Stimulated activated CD4-positive, alpha-beta T cell treated with anti-CD3 and anti-CD28 coated beads, Interleukin-2, amount 100 ng/mL, for 4 hours (primary cell): ENCODE data around the gene MAN2B2.

Experiments
- DNase-seq: peaks from one replicate; pipeline ENCODE4 v3.0.0-alpha.2; 2020; ENCODE audit warnings: low read depth

MAN2B2 gene

DNA sequence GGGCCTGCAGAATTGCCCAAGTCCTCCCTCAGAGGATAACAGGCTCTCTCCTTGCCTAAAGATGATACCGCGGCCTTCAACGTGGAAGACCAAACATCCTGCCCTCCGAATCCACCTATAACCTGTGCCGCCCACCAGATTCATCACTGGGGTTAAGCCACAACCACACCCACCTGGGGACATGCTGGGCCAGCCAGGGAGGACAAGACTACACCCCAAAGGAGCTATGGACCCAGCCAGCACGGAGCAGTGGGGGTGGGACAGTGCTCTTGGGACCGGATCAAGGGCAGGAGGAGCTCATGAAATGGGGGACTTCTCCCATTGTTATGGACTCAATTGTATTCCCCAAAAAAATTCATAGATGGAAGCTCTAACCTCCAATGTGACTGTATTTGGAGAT is 6.8 kb upstream of the MAN2B2 start:
- no peak for DNase-seq

DNA sequence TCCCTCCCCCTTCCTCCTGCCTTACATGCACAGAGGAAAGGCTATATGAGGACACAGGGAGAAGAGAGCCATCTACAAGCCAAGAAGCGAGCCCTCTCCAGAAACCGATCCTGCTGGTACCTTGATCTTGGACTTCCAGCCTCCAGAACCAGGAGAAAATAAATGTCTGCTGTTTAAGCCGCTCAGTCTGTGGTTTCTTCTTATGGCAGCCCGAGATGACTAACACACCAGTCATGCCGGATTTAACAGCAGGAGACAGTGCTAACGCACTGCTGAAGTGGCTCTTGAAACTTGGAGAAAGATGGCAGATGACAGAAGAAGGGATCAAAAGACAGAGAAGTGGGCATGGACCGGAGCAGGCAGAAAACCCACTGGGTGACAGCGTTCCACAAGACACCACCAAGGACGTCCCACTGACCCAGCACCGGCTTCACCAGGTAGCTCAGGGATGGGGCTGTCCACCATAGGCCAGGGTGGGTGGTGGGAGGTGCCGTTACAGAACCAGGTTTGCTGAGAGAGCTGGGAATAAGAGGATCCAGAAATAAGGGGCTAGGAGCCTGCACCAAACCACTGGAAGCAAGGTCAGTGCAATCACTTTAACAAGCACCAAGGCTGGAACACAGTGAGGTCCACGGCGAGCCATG is 6.2 kb upstream of the MAN2B2 start:
- DNase-seq: no peak

DNA sequence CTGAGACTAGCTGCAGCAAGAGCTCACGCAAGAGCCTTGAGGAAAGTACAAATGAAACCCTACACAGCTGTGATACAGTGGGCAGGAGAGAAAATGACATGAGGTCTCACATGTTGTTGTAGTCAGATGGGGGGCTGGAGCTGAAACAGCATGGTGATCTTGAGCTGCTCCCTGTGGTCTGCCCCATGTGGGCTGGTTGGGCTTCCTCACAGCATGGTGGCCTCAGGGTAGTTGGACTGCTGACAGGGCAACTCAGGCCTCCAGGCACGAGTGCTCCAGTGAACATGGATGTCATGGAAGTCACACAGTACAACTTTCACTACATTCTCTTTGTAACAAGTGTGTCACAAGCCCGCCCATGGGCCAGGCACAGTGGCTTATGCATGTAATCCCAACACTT is 3.4 kb upstream of the MAN2B2 start:
- no peak for DNase-seq

DNA sequence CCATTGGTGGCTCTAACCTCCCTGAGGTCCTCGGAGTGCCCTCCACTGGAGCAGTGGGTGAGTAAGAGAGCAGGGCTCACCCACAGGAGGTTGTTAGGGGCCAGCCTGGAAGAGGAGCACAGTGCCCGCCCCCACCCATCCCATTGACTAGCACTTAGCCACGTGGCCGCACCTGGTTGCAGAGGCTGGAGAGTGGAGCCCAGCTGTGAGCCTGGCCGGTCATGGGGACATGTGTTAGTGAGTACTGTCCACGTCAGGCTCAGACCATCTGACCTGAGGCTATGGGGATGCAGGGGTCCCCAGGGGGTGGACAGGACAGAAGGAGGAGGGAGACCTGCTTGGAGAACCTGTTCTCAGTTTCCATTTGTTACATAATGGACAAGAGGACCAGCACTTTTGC is 1.4 kb upstream of the MAN2B2 start:
- no peak for DNase-seq

DNA sequence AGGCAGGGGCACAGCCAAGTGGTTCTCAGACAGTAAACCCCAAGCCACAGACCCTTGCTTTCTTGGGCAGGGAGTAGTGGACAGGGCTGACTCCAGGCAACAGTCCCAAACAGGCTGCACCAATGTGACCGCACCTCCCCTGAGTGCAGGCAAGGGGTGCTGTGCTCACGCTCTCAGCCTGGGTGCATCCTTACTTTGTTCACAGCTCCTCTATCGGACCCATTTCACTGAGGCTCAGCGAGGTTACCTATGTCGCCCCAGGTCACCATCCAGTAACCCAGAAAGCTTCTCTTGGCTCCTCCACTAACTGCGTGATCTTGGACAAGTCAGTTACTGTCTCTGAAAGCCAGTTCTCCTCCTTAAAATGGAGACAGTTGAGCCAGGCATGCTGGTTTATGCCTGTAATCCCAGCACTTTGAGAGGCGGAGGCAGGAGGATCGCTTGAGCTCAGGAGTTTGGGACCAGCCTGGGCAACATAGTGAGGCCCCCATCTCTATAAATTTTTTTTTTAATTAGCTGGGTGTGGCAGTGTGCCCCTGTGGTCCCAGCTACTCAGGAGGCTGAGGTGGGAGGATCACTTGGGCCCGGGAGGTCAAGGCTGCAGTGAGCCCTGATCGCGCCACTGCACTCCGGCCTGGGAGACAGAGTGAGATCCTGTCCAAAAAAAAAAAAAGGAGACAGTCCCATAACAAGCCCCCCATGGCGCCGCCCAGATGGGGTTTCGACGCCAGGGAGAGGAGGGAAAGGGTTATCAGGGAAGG is 823 bp upstream of the MAN2B2 start:
- no peak for DNase-seq

DNA sequence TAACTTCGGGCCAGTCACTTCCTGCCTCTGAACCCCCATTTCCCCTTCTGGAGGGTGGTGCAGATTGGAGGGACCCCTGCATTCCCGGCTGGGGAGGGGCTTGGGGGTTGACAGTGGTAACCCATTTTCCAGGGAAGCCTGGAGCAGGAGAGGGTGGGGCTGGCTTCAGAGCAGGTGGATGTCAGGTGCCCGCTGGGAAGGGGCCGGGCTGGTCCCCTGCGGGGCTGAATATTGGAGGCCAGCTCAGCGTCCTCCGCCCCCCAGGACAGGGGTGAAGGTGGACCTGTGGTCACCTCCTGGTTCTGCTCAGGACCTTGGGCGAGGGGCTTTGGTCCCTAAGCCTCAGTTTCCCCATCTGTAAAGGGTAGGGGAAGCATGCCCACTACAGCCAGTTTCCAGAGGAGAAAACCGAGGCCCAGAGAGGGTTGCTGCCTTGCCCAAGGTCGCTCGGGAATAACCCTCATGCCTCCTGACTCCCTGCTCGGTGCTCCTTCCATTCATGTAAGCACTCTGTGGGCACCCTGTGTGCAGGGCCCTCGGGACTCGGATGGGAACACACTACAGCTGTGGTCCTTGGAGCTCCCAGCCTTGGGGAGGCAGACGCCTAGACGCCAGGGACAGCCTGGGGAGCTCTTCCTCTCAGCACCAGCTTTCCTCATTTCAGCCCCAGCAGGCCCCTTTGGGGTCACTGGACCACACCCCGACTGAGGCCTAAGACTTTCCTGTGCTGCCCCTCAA is 683 bp downstream of the MAN2B2 start:
- DNase-seq: no peak

DNA sequence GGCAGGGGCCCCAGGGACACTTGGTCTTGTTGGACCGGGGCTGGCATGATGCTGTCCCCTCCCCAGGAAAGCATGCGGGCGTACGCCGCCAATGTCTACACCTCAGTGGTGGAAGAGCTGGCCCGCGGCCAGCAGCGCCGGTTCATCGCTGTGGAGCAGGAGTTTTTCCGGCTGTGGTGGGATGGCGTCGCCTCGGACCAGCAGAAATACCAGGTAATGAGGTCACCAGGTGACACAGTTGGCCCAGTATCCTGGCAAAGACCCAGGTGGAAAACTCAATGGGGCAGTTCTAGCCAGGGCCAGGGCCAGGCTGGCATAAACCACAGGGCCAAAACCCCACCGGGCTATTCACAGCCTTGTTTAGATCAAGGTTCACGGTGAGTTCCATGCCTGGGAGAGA is 1.5 kb downstream of the MAN2B2 start:
- no peak for DNase-seq

DNA sequence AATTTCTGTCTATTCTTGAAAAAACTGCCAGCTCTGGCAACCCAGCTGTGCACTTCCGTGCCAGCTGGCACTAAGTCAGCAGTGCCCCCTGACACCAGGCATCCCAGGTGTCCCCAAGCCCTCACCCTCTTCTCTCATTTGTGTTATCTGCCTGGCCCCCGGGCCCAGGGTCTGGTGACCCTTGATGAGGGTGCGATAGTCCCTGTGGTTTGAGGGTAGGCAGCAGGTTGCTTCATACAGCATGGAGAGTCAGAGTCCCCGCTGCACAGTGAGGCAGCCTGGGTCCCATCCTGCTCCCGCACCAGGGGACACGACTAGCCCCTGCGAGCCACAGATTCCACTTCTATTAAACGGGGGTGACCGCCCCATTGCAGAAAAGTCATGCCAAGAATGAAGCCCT is 1.9 kb downstream of the MAN2B2 start:
- DNase-seq: no peak

DNA sequence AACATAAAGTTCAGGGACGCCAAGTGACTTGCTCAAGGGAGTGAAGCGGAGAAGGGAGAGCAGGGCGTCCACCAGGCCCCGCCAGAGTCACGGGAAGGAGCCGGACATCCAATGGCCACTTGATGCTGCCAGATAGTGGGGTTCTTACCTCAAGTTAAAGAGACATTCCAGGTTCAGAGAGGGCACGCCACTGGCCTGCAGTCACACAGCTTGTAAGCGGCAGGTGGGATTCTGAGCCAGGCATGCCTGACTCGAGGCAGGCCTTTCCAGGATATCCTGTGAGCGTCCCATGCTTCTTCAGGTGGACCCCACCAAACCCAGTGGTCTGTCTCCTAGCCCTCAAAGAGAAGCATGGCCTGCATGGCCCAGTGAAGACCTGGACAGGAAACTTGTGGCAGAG is 2.4 kb downstream of the MAN2B2 start:
- DNase-seq: no peak

DNA sequence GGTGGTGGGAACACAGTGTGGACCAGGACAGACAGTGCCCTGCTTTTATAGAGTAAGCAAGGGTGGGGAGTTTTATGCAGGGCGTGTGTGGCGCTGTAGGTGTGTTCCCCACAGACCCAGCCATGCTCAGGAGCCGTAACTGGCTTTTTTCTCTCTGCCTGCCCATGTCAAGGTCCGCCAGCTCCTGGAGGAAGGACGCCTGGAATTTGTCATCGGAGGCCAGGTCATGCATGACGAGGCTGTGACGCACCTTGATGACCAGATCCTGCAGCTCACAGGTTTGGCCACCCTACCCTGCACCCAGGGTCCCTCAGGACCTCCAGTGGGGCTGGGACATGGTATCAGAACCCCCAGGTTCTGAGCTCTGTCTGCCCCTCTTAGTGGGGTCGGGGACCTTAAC is 3.2 kb downstream of the MAN2B2 start:
- no peak for DNase-seq

DNA sequence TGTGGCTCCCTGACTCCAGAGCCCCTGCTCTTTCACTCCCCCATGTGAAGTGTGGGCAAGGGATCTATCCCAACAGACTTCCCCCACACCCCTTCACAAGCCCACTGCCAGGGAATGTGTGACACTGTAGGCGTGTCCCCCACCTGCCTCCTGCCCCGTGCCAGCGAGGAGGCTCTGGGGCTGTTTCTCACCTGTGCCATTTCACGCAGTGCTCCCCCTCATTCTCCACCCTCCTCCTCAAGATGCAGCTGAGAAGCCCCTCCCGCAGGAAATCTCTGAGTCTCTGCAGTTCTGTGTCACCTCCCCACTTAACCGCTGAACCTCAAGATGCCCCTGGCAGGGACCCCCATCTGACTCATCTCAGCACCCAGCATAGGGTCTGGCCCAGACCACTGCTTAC is 5.4 kb downstream of the MAN2B2 start:
- no peak for DNase-seq

DNA sequence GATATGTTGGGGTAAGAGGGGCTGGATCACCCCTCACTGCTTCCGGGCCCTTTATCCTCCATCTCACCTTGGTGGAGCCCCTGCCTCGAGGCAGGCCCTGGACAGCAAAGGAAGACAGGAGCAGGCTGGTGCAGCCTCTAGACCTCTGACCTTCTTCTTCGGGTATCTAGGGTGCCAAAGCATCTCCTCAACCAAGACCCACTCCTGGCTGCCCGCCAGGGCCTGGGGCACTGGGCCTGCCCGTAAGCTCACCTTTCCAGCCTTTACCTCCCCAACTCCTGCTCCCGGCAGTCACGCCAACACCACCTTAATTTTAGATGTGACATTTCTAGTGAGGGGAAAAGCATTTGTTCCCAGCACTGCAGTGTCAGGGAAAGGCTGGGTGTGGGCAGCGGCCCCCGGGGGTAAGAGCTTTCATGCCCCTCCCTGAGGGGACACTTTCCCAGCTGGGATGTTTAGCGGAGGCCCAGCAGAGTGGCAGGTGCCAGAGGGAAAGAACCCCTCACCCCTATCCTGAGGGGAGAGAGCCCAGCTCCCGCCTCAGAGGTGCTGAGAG is 6.7 kb downstream of the MAN2B2 start:
- DNase-seq: no peak

DNA sequence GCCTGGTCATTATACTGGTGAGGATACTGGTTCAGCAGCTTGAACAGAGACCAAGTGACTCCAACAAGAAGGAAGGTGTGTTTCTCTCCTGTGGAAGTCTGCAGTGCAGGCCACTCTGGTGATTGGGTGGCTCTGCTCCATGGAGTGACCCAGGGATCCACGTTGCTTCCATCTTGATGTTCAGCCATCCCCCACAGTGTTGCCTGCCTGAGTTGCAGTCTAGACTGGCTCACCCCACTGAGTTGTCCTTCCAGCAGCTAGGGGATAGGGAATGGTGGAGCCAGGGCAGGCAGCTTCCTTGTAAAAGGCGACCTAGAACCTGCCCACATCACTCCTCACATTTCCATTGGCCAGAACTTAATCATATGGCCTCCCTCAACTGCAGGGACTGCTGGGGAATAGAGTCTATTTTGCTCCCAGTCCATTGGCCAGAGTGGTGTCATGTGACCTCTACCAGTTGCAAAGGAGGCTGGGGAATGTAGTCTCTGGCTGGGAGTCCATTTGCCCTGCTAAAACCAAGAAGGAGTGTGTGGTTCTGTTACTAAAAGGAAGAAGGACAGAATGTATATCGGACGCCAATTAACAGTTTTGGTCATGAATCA is 8.0 kb downstream of the MAN2B2 start:
- no peak for DNase-seq

DNA sequence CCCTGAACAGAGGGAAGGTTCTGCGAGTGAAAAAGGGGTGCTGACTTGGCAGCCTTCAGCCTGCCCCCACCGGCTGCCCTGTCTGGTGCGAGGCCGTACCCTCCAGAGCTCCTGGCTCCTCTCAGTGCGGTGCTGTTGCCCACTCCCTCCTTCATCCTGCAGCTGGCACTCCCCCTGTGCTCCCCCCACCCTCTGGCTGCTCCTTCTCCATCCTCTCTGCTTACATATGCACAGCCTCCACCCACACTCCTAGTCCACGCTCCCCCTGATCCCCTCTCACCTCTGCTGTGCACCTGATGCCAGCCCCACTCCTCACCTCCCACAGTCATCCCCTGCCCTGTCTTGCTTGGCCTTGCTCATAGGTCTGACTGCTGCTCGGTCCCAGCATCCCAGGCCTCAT is 9.9 kb downstream of the MAN2B2 start:
- DNase-seq: no peak

DNA sequence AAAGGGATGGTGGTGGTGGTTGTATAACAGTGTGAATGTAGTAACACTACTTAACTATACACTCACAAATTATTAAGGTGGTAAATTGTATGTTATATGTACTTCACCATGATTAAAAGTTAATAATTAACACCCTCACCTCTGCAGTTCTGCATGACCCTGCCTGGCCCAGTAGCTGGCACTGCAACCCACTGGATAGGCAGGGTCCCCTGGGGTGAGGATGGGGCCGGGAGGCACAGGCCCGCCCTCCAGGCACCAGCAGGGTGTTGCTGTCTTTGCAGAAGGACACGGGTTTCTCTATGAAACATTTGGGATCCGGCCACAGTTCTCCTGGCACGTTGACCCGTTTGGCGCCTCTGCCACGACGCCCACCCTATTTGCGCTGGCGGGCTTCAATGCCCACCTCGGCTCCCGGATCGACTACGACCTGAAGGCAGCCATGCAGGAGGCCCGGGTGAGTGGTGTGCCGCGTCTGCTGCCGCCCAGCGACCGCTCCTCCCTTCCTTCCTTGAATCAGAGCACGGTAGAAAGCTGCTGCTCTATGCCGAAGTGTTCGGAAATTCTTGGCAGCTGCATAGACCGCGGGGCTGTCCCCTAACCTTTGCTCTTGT is 11.8 kb downstream of the MAN2B2 start:
- no peak for DNase-seq

DNA sequence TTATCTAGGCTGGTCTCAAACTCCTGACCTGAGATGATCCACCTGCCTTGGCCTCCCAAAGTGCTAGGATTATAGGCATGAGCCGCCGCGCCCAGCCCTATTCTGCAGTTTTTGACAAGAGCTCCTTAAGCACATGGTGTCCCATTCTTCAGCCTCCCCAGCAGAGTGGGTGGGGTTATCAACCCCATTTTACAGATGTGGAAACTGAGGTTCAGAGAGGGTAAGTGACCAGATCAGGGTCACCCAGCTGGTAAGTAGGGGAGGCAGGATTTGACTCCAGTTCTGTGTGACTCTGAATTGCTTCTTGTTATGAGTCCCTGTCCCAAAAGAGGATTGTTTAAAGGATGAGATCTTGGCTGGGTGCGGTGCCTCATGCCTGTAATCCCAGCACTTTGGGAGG is 14.5 kb downstream of the MAN2B2 start:
- DNase-seq: no peak

DNA sequence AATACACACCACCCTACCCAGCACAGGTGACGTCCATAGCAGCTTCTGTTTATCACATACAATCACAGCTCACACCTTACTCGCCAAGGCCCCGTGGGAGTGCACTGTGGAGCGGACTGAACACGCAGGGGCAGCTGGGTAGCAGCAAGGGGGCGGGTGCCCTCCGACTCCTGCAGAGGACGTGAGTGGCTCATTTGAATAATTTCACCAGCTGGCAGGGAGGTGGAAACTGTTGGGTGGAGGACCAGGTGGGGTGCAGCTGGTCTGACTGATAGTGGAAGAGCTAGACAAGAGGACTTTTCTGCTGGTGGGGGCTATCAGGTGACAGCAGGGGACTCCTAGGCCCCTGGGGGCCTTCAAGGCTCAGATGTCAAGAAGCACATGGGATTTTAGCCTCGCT is 16.3 kb downstream of the MAN2B2 start:
- no peak for DNase-seq

DNA sequence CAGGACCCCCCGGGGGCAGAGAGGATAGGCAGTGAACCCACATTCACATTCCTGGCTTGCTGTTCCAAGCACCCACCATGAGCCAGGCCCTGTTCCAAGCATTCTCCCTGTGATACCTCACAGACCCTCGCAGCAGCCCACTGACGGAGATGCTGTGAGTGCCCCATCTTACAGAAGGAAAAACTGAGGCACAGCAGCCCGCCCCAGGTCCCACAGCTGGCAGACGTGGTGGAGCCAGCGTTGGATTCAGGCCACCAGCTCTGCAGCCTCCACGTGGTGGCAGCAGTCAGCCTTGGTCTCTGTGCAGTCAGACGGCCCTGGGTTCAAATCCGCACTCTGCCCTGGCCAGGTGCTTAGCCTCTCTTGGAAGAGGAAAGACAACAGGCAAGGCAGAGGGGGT is 16.8 kb downstream of the MAN2B2 start:
- DNase-seq: no peak

DNA sequence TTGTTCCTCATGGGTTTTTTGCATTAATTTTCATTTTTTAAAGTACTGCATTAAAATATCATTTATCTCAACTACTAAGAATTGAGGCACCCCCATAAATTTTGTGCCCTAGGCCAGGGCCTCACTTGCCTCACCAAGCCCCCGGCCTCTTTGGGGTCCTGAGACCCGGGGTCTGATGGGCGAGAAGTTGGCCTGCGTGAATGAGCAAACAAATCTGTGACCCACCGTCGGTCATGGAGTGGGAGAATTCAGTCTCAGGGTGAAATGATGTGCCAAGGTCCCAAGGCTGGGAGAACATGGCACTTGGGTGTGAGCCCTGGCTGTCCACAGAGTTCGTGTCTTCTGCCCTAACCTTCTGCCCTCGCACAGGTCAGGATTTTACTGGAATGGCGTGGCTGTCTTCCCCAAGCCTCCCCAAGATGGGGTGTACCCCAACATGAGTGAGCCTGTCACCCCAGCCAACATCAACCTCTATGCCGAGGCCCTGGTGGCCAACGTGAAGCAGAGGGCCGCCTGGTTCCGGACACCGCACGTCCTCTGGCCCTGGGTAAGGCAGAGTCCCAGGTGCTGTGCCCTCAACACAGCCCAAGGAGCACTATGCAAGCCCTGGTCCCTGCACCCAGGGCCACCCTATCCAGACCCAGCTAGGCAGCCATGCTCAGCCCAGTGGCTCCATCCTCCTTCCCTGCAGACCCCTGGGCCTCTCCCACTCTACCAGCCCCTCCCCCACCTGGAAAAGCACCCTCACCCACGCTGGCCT is 18.0 kb downstream of the MAN2B2 start:
- DNase-seq: no peak

DNA sequence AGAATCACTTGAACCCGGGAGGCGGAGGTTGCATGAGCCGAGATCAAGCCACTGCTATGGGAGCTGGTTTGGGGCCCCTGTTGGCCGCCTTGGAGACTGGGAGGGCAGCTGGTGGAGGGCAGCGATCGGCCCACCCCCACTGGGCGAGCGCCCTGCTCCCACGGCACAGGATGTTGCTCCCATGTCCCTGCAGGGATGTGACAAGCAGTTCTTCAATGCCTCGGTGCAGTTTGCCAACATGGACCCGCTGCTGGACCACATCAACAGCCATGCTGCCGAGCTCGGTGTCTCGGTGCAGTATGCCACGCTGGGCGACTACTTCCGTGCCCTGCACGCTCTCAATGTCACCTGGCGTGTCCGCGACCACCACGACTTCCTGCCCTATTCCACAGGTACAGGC is 19.4 kb downstream of the MAN2B2 start:
- no peak for DNase-seq

DNA sequence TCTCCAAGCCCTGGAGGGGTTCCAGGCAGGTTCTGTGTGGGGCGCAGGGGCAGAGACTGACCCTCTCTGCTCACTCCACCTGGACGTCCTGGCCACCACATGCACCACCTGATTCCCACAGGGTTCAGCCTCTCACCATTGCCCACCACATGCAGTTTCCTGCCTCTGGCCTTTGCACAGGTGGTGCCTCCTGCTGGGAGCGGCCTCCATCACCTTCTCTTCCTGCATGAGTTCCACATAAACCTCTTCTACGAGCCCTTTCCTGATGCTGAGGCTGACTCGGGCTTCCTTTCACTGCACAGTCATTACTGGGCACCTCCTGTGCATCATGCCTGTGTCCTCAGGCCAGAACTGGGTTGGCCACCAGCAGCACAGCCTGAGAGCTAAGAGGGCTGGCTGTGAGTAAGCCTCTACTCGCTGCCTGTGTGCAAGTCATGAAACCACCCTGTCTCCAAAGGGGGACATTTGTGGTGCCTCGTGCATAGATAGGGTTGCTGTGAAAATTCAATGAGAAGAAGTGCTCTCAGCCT is 19.9 kb downstream of the MAN2B2 start:
- no peak for DNase-seq
